K562 (cell line): ENCODE data around the gene ACAP2. TPM values are rescaled to one million over a fixed set of nuclear protein-coding genes. Genes with fewer than 3 reads are reported as not detected.

Experiments used
- polyA plus RNA-seq, 8 experiments: library from polyadenylated mRNA; depleted of rRNA in 4 of 8; stranded (reverse) in 5 of 8; unstranded in 3 of 8; fragments of >200 nt; fragmentation: Nextera tagmentation in 2 of 8; fragmentation: Illumina TruSeq in 1 of 8; extraction: Ambion mirVana in 2 of 8; extraction: Trizol in 1 of 8; gene quantifications; 2 replicates each; pipeline versions ENCODE4 v1.2.1 to v1.2.3, GENCODE V29; 2011 to 2014; ENCODE audit warnings: inconsistent platforms in 1 of 8, missing spikeins in 1 of 8
- total RNA-seq, 7 experiments: library from RNA; depleted of rRNA in 6 of 7; stranded (reverse); fragments of >200 nt in 6 of 7; fragmentation: Illumina TruSeq in 2 of 7; extraction: Trizol in 2 of 7; gene quantifications; 2 replicates each; pipeline versions ENCODE4 v1.2.1 to v1.2.3, GENCODE V29; 2011 to 2021; ENCODE audit warnings: low replicate concordance in 1 of 7
- TF ChIP-seq, protein P1 (sequence below), 2 experiments: fragments of 450-650 bp; IDR thresholded peaks; 2 replicates each; pipeline ENCODE4 v1.6.1; 2016; ENCODE audit warnings: mild to moderate bottlenecking in 2 of 2, borderline replicate concordance in 1 of 2, low read depth in 1 of 2, moderate library complexity in 1 of 2

The ACAP2 gene
- total and polyA plus RNA-seq, 9 of the 15 experiments (the other 6 are each of a cell fraction or from before 2014, with no cell fraction given): 10.6 to 52.7 (median 34.4) TPM

DNA sequence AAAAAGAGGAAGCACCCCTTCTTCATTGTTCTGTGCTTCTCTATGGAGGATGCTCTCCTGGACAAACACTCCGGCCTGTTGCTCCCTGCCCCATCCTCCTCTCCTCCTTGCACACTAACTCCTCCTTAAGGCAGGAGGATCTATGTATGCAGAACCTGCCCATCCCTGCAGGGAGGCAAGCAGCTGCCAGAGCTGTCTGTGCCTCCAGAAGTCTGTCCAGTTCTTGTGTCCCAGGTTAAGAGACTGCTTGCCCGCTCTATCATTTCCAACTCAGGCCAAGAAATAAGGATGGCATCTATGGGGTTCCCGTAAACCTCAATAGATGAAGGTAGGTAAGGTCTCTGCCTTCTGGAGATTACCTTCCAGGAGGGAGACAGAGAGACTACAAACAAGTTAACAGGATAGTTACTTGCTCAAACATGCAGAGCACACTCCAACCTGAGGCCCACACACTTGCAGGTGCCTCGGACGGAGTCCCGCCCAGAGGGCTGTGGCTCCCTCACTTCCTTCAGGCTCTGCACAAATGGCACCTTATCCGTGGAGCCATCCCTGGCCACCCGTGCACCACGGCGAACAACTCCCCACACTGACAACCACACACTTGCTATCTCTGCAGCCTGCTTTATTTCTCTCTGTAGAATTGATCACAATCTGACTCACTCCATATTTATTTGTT, 178.8 kb downstream of the ACAP2 start (continued):
- TF ChIP-seq, protein P1, sequence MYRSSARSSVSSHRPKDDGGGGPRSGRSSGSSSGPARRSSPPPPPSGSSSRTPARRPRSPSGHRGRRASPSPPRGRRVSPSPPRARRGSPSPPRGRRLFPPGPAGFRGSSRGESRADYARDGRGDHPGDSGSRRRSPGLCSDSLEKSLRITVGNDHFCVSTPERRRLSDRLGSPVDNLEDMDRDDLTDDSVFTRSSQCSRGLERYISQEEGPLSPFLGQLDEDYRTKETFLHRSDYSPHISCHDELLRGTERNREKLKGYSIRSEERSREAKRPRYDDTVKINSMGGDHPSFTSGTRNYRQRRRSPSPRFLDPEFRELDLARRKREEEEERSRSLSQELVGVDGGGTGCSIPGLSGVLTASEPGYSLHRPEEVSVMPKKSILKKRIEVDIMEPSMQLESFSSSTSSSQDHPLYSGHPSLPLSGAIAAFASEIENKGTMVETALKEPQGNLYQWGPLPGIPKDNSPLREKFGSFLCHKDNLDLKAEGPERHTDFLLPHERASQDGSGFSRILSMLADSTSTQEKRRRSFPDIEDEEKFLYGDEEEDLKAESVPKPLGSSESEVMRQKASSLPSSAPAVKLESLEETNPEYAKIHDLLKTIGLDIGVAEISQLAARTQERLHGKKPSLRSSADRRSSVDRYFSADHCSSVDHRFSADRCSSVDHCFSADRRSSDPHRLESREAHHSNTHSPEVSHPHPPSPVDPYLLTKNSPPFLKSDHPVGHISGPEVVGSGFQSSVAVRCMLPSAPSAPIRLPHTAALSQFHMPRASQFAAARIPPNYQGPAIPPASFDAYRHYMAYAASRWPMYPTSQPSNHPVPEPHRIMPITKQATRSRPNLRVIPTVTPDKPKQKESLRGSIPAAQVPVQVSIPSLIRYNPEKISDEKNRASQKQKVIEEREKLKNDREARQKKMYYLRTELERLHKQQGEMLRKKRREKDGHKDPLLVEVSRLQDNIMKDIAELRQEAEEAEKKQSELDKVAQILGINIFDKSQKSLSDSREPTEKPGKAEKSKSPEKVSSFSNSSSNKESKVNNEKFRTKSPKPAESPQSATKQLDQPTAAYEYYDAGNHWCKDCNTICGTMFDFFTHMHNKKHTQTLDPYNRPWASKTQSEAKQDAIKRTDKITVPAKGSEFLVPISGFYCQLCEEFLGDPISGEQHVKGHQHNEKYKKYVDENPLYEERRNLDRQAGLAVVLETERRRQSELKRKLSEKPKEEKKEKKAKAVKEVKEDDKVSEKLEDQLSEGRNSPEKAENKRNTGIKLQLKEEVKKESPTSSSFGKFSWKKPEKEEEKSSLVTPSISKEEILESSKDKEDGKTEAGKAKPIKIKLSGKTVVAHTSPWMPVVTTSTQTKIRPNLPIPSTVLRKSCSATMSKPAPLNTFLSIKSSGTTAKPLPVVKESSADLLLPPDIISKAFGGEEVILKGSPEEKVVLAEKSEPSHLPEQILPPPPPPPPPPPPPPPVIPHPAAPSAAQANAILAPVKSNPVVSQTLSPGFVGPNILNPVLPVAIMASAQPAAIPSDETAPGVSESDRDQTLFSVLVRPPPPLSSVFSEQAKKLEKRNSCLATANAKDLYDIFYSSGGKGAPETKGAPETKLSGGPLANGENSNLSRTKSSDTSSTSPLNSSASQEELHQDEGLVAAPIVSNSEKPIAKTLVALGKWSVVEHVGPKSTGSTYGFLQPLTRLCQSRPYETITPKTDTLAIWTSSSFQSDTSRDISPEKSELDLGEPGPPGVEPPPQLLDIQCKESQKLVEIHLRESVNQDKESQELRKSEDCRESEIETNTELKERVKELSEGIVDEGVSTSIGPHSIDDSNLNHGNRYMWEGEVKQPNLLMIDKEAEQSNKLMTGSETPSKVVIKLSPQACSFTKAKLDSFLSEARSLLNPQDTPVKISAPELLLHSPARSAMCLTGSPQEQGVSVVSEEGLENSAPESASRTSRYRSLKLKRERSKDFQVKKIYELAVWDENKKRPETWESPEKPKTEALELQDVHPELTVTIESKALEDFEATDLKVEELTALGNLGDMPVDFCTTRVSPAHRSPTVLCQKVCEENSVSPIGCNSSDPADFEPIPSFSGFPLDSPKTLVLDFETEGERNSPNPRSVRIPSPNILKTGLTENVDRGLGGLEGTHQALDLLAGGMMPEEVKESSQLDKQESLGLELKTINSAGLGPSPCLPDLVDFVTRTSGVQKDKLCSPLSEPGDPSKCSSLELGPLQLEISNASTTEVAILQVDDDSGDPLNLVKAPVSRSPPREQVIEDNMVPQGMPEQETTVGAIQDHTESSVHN (IDR thresholded peaks at IDR 0.05; ENCODE audit: borderline replicate concordance in 1 of 2, low read depth in 1 of 2): no peak
